Gastroesophageal sphincter (tissue), 3 donors: ENCODE measurements around the gene KLHL17.

Source experiments
- POLR2AphosphoS5 ChIP-seq: sonication (generic); formaldehyde crosslinking; IDR thresholded peaks from one replicate; pipeline ENCODE4 v1.6.1; 2017; ENCODE audit warnings: antibody characterized with exemption
- TF ChIP-seq, protein P1 (sequence below), 4 experiments: fragments of 200-600 bp in 2 of 4; fragments of 450-650 bp in 2 of 4; sonication (generic) in 1 of 4; IDR thresholded peaks; one replicate each; pipeline ENCODE4 v1.5.1; 2017 to 2019; ENCODE audit warnings: antibody characterized with exemption in 4 of 4, mild to moderate bottlenecking in 2 of 4, moderate library complexity in 2 of 4

DNA sequence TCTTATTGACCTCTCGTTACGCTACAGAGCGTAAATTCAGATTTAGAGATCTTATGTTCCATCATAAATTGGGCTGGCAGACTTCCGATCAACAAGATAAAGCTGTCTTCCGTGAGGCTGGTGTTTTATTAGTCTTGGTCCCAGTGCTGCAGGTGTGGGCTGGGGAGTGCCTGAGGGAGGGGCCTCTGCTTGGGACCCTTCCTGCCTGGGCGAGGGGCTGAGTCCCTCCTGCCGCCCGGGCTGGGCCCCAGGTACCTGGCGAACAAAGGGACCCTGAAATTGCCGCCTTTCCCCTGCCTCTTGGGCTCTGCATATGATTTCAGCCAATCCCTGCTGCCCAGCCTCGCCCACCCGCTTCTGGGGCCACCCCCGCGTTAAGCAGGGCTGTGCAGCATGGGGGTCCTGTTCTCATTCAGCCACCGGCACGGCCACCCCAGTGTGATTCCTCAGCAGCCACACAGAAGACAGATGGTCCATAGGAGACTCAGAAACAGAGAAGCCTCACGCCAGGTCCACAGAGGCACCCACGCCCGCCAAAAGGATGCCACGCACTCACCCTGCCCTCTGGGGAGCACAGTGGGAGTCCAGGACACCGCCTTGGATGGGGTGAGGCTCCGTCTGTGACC is 42.8 kb upstream of the KLHL17 start:
- no peak for TF ChIP-seq POLR2AphosphoS5
- TF ChIP-seq, protein P1, sequence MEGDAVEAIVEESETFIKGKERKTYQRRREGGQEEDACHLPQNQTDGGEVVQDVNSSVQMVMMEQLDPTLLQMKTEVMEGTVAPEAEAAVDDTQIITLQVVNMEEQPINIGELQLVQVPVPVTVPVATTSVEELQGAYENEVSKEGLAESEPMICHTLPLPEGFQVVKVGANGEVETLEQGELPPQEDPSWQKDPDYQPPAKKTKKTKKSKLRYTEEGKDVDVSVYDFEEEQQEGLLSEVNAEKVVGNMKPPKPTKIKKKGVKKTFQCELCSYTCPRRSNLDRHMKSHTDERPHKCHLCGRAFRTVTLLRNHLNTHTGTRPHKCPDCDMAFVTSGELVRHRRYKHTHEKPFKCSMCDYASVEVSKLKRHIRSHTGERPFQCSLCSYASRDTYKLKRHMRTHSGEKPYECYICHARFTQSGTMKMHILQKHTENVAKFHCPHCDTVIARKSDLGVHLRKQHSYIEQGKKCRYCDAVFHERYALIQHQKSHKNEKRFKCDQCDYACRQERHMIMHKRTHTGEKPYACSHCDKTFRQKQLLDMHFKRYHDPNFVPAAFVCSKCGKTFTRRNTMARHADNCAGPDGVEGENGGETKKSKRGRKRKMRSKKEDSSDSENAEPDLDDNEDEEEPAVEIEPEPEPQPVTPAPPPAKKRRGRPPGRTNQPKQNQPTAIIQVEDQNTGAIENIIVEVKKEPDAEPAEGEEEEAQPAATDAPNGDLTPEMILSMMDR (IDR thresholded peaks at IDR 0.05) = no peak
